ENCODE results near the gene ASMT.

- TF ChIP-seq CTCF (IDR thresholded peaks at IDR 0.05; ENCODE audit: insufficient read depth, low read length, poor library complexity, severe bottlenecking) (no peak), EZH2phosphoT487 (conservative IDR thresholded peaks at IDR 0.05; ENCODE audit: low read length) (no peak)
Observed at GRCh38 chrX:1661048-1661921, 46.4 kb downstream of the ASMT start.
